ENCODE data around the gene SIGLEC9. TPM values are rescaled to one million over a fixed set of nuclear protein-coding genes. Genes with fewer than 3 reads are reported as not detected.

The SIGLEC9 gene
- polyA plus RNA-seq (2013, experiment 1 of 4) = not detected
- not detected for polyA plus RNA-seq (2013, experiment 2 of 4)
- not detected for polyA plus RNA-seq (2013, experiment 3 of 4)
- polyA plus RNA-seq (2013, experiment 4 of 4) = not detected

DNA sequence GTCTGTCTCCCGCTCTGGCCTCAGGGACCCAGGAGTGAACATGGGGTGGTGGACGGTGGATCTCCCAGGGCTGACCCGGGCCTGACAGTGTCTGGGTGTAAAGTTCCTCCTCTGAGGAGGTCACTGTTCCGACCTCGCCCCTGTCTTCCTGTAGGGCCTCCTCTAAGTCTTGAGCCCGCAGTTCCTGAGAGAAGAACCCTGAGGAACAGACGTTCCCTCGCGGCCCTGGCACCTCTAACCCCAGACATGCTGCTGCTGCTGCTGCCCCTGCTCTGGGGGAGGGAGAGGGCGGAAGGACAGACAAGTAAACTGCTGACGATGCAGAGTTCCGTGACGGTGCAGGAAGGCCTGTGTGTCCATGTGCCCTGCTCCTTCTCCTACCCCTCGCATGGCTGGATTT, at the start of gene SIGLEC9:
TSS of gene SIGLEC9 (plus strand) at position 178 of the 400 bp plus-strand sequence. CDS start at position 247, 69 bp downstream.
- H3K36me3 ChIP-seq (ENCODE audit: control insufficient read depth, insufficient read depth, low read length) = no peaks in the 10 kb centered on the region
- 90 to 92% methylated on average over 14 of the region's 14 CpGs for WGBS, 2 experiments
- H3K27ac ChIP-seq (ENCODE audit: insufficient read depth, low read depth, low read length, poor library complexity, severe bottlenecking) = no peak within 1 kb of the TSS
- H3K27me3 ChIP-seq (ENCODE audit: control insufficient read depth, insufficient read depth, low read length, poor library complexity, severe bottlenecking) = no peaks in the 10 kb centered on the region
- no peaks in the 10 kb centered on the region for H3K4me1 ChIP-seq (ENCODE audit: control insufficient read depth, insufficient read depth, low read length)
- H3K4me3 ChIP-seq (ENCODE audit: insufficient read depth, low read depth, low read length) = no peak within 1 kb of the TSS
- no peaks in the 10 kb centered on the region for H3K9me3 ChIP-seq (ENCODE audit: control insufficient read depth, low read length)

DNA sequence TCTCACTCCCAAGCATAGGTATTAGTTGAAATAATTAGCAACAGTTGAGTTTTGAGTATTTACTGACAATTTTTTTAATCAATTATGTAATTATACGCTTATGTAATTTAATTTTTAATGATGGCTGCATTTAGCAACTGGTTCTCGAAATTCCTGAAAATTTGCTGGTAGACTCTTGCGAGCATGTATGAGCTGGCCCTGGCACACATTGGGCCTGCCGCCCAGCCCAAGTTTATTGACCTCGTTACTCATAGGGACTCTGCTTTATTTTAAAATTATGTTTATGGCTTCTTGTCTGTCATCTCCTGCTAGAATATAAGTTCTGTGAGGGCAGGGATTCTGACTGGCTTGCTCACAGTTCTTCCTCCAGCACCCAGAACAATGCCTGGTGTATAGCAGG, 48.7 kb upstream of the SIGLEC9 start:
- H3K36me3 ChIP-seq (ENCODE audit: control insufficient read depth, insufficient read depth, low read length) = no peaks in the 10 kb centered on the region
- H3K27me3 ChIP-seq (ENCODE audit: control insufficient read depth, insufficient read depth, low read length, poor library complexity, severe bottlenecking) = no peaks in the 10 kb centered on the region
- H3K9me3 ChIP-seq (ENCODE audit: control insufficient read depth, low read length) = no peaks in the 10 kb centered on the region
- no peaks in the 10 kb centered on the region for H3K4me1 ChIP-seq (ENCODE audit: control insufficient read depth, insufficient read depth, low read length)
- WGBS, 2 experiments = 96 to 97% methylated on average over 5 of the region's 5 CpGs
- no peak overlapping the region for H3K27ac ChIP-seq (ENCODE audit: insufficient read depth, low read depth, low read length, poor library complexity, severe bottlenecking)
- no peak overlapping the region for H3K4me3 ChIP-seq (ENCODE audit: insufficient read depth, low read depth, low read length)

DNA sequence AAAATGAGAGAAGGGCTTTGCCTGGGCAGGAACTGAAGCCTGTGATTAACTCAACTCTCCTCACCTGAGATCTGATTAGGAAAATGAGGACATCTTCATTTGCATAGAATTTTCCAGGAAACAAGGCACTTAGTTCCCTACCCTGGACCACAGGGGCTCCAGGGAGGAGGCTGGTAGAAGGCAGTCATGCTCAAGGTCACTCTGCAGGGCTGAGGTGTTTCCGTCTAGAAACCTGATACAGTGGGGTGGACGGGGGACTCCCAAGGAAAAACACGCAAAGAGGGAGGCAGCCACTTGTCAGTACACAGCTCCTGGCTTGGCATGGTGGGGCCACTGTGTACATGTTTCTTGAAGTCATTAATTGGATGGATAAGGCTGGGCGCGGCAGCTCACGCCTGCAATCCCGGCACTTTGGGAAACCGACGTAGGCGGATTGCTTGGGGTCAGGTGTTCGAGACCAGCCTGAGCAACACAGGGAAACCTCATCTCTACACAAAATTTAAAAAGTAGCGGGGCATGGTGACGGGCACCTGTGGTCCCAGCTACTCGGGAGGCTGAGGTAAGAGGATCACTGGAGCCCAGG, 48.0 kb upstream of the SIGLEC9 start:
- Histone ChIP-seq H3K4me1 (ENCODE audit: control insufficient read depth, insufficient read depth, low read length) (no peaks in the 10 kb centered on the region), H3K27ac (ENCODE audit: insufficient read depth, low read depth, low read length, poor library complexity, severe bottlenecking) (no peak overlapping the region), H3K36me3 (ENCODE audit: control insufficient read depth, insufficient read depth, low read length) (no peaks in the 10 kb centered on the region), H3K4me3 (ENCODE audit: insufficient read depth, low read depth, low read length) (no peak overlapping the region), H3K9me3 (ENCODE audit: control insufficient read depth, low read length) (no peaks in the 10 kb centered on the region), H3K27me3 (ENCODE audit: control insufficient read depth, insufficient read depth, low read length, poor library complexity, severe bottlenecking) (no peaks in the 10 kb centered on the region)
- 89 to 90% methylated on average over 14 of the region's 14 CpGs for WGBS, 2 experiments

DNA sequence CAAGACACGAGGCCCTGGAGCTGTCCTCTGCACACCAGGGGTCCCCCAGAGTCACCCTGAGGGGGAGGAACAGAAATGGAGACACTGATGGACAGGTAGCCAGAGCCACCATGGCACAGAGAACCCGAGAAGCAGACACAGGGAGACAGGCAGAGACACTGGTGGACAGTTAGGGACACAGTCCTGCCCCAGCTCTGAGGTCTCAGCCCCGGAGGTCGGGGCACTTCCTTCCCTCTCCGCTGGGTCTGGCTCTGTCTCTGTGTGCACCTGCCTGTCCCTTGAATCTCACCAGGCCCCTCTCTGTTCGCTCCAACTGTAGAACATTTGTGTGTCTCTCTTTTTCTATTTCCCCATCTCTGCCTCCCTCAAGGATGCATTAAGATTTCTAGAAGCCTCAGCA, 46.6 kb upstream of the SIGLEC9 start:
- H3K4me3 ChIP-seq (ENCODE audit: insufficient read depth, low read depth, low read length) = no peak overlapping the region
- H3K9me3 ChIP-seq (ENCODE audit: control insufficient read depth, low read length) = no peaks in the 10 kb centered on the region
- no peaks in the 10 kb centered on the region for H3K36me3 ChIP-seq (ENCODE audit: control insufficient read depth, insufficient read depth, low read length)
- H3K4me1 ChIP-seq (ENCODE audit: control insufficient read depth, insufficient read depth, low read length) = no peaks in the 10 kb centered on the region
- H3K27ac ChIP-seq (ENCODE audit: insufficient read depth, low read depth, low read length, poor library complexity, severe bottlenecking) = no peak overlapping the region
- H3K27me3 ChIP-seq (ENCODE audit: control insufficient read depth, insufficient read depth, low read length, poor library complexity, severe bottlenecking) = no peaks in the 10 kb centered on the region
- 87 to 90% methylated on average over 6 of the region's 6 CpGs for WGBS, 2 experiments

DNA sequence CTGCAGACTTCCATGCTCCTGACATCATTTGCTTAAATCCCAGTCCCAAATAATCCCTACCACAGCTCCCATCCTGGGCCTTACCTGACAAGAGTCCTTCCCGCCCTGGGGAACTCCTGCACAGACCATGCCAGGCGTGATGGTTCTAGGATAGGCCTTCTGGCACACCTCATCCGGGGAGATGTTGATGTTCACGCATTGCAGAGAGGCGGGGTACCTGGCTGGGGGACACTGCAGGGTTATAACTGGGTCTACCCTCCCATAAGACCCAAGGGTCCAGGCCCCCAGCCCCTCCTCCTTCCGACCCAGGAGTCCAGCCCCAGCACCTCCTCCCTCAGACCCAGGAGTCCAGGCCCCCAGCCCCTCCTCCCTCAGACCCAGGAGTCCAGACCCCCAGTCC, 46.0 kb upstream of the SIGLEC9 start:
- WGBS, 2 experiments = 90 to 93% methylated on average over 6 of the region's 6 CpGs
- no peaks in the 10 kb centered on the region for H3K9me3 ChIP-seq (ENCODE audit: control insufficient read depth, low read length)
- no peaks in the 10 kb centered on the region for H3K36me3 ChIP-seq (ENCODE audit: control insufficient read depth, insufficient read depth, low read length)
- no peaks in the 10 kb centered on the region for H3K27me3 ChIP-seq (ENCODE audit: control insufficient read depth, insufficient read depth, low read length, poor library complexity, severe bottlenecking)
- no peaks in the 10 kb centered on the region for H3K4me1 ChIP-seq (ENCODE audit: control insufficient read depth, insufficient read depth, low read length)
- no peak overlapping the region for H3K27ac ChIP-seq (ENCODE audit: insufficient read depth, low read depth, low read length, poor library complexity, severe bottlenecking)
- no peak overlapping the region for H3K4me3 ChIP-seq (ENCODE audit: insufficient read depth, low read depth, low read length)

DNA sequence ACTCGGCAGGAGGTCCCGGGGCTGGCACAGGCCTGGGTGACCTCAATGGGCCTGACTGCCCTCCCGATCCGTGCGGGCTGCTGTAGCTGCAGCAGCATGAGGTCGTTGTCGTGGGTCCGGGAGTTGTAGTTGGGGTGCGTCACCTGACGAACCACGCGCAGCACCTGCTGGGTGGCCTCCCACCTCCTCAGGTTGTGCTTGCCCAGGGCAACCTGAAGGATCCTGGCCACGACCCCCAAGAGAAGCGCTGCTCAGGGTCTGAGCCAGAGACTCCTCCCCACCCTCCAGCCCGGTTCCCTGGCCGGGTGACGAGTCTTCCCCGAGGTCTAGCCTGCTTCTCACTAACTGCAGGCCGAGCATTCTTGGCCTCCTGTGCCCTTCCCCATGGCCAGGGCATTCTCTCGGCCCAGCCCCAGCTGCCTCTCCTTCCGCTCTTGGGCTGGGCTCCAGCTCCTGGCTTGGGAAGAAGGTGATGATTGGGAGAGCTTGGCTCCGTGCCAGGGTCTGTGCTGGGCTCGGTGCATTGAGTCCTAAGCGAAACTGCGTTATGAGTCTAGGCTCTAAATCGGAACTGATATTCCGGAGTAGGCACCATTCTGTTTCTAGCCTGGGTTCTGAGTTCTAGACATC, 45.1 kb upstream of the SIGLEC9 start:
- WGBS, 2 experiments = 93 to 94% methylated on average over 27 of the region's 27 CpGs
- Histone ChIP-seq H3K4me1 (ENCODE audit: control insufficient read depth, insufficient read depth, low read length) (no peaks in the 10 kb centered on the region), H3K27ac (ENCODE audit: insufficient read depth, low read depth, low read length, poor library complexity, severe bottlenecking) (no peak overlapping the region), H3K4me3 (ENCODE audit: insufficient read depth, low read depth, low read length) (no peak overlapping the region), H3K9me3 (ENCODE audit: control insufficient read depth, low read length) (no peaks in the 10 kb centered on the region), H3K27me3 (ENCODE audit: control insufficient read depth, insufficient read depth, low read length, poor library complexity, severe bottlenecking) (no peaks in the 10 kb centered on the region), H3K36me3 (ENCODE audit: control insufficient read depth, insufficient read depth, low read length) (no peaks in the 10 kb centered on the region)

DNA sequence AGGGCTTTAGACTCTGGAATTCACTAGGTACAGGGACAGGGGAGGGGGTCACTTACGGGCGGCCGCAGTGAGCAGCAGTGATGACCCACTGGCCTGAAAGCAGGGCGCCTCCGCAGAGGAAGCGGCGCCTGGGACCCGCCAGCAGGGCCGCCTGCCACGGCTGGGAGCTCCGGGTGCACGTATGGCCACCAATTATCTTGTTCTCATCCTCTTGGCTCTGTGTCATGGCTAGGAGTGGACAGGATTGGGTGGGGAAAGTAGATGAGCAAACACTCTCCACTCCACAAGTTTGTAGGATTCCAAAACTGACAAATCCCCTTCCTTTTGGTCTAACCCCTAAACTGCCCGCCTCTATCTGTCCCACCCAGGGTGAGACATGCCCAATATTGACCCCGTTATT, 43.2 kb upstream of the SIGLEC9 start:
- H3K27ac ChIP-seq (ENCODE audit: insufficient read depth, low read depth, low read length, poor library complexity, severe bottlenecking) = no peak overlapping the region
- H3K36me3 ChIP-seq (ENCODE audit: control insufficient read depth, insufficient read depth, low read length) = no peaks in the 10 kb centered on the region
- H3K27me3 ChIP-seq (ENCODE audit: control insufficient read depth, insufficient read depth, low read length, poor library complexity, severe bottlenecking) = no peaks in the 10 kb centered on the region
- H3K4me1 ChIP-seq (ENCODE audit: control insufficient read depth, insufficient read depth, low read length) = no peaks in the 10 kb centered on the region
- WGBS, 2 experiments = 95 to 96% methylated on average over 14 of the region's 14 CpGs
- no peaks in the 10 kb centered on the region for H3K9me3 ChIP-seq (ENCODE audit: control insufficient read depth, low read length)
- H3K4me3 ChIP-seq (ENCODE audit: insufficient read depth, low read depth, low read length) = no peak overlapping the region

DNA sequence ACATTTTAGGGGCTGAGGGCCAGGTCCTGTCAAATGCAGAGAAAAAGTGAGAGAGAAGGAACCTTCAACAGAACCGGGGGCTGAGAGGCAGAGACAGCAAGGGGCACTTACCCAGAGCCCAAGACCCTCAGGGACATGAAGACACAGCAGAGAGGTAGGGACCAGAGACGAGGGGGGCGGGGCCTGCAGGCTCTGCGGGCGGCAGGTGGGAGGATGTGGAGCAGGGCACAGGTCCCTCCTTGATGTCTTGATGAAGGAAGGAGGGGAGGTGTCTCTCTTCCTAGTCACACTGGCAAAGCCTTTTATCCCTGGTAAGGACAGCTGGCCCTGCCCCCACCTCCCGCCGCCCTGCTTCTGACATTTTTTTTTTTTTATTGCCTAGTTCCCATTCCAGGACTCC, 42.1 kb upstream of the SIGLEC9 start, which contains the start of gene KLK14:
TSS of gene KLK14 (minus strand) at position 277 of the 400 bp plus-strand sequence. CDS start at position 4, 273 bp downstream.
- Histone ChIP-seq H3K9me3 (ENCODE audit: control insufficient read depth, low read length) (no peaks in the 10 kb centered on the region), H3K27me3 (ENCODE audit: control insufficient read depth, insufficient read depth, low read length, poor library complexity, severe bottlenecking) (no peaks in the 10 kb centered on the region), H3K4me1 (ENCODE audit: control insufficient read depth, insufficient read depth, low read length) (no peaks in the 10 kb centered on the region), H3K4me3 (ENCODE audit: insufficient read depth, low read depth, low read length) (no peak within 1 kb of the TSS), H3K36me3 (ENCODE audit: control insufficient read depth, insufficient read depth, low read length) (no peaks in the 10 kb centered on the region), H3K27ac (ENCODE audit: insufficient read depth, low read depth, low read length, poor library complexity, severe bottlenecking) (no peak within 1 kb of the TSS)
- 53 to 56% methylated on average over 7 of the region's 7 CpGs for whole genome bisulfite sequencing, 2 experiments

DNA sequence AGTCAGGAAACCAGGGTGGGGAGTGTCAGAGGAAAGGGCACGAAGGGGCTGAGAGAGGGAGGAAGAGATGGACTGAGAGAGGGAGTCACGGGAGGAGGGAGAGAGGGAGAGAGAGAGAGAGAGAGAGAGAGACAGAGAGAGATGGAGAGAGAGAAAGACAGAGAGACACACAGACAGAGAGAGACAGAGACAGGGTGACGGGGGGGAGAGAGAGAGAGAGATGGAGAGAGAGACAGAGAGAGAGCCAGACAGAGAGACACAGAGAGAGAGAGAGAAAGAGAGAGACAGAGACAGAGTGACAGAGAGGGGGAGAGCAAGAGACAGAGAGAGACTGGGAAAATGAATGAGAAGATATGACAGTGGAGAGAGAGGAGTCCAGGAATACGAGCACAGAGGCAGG, 41.5 kb upstream of the SIGLEC9 start:
- no peak overlapping the region for H3K4me3 ChIP-seq (ENCODE audit: insufficient read depth, low read depth, low read length)
- H3K4me1 ChIP-seq (ENCODE audit: control insufficient read depth, insufficient read depth, low read length) = no peaks in the 10 kb centered on the region
- H3K36me3 ChIP-seq (ENCODE audit: control insufficient read depth, insufficient read depth, low read length) = no peaks in the 10 kb centered on the region
- no peaks in the 10 kb centered on the region for H3K27me3 ChIP-seq (ENCODE audit: control insufficient read depth, insufficient read depth, low read length, poor library complexity, severe bottlenecking)
- H3K27ac ChIP-seq (ENCODE audit: insufficient read depth, low read depth, low read length, poor library complexity, severe bottlenecking) = no peak overlapping the region
- 72 to 78% methylated on average over 4 of the region's 4 CpGs for WGBS, 2 experiments
- H3K9me3 ChIP-seq (ENCODE audit: control insufficient read depth, low read length) = no peaks in the 10 kb centered on the region

DNA sequence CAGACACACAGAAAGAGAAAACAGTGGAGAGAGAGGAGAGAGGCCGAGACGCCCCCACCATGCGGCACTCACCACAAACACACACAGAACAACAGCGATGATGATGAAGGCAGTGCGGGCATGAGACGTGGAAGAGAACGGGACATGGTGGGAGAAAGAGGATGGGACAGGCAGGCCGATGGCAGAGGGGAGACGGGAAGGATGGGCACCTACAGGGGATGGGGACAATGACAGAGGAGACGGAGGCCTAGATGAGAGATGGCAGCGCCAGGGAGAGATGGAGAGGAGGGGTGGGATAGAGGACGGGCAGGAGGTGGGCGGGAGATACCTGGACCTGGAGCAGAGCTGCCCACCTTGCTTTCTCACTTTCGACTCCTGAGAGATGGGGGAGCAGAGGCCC, 40.9 kb upstream of the SIGLEC9 start:
- Histone ChIP-seq H3K27me3 (ENCODE audit: control insufficient read depth, insufficient read depth, low read length, poor library complexity, severe bottlenecking) (no peaks in the 10 kb centered on the region), H3K4me1 (ENCODE audit: control insufficient read depth, insufficient read depth, low read length) (no peaks in the 10 kb centered on the region), H3K4me3 (ENCODE audit: insufficient read depth, low read depth, low read length) (no peak overlapping the region), H3K36me3 (ENCODE audit: control insufficient read depth, insufficient read depth, low read length) (no peaks in the 10 kb centered on the region), H3K27ac (ENCODE audit: insufficient read depth, low read depth, low read length, poor library complexity, severe bottlenecking) (no peak overlapping the region), H3K9me3 (ENCODE audit: control insufficient read depth, low read length) (no peaks in the 10 kb centered on the region)
- 88 to 90% methylated on average over 13 to 14 of the region's 14 CpGs for WGBS, 2 experiments

Measured in ectodermal cell (in vitro differentiated cells).